B cell (primary cell): Measurements from ENCODE around the gene IGSF8. TPM values are rescaled to one million over a fixed set of nuclear protein-coding genes. Genes with fewer than 3 reads are reported as not detected.

ENCODE experiments used
- ATAC-seq: fragments of 200-7000 bp; cut with Tn5 transposase; one replicate; pipeline ENCODE4 v1.10.0; 2021; ENCODE audit warnings: low read depth, mild to moderate bottlenecking, moderate number of reproducible peaks, moderate library complexity
- CTCF ChIA-PET: fragments of 350-600 bp; sonication (Branson Sonifier 250); formaldehyde crosslinking; loops from one replicate; lab custom pipeline; 2021; ENCODE audit warnings: antibody characterized with exemption, inconsistent platforms; lab: Charles Lee
- POLR2A ChIA-PET: fragments of 350-600 bp; sonication (Branson Sonifier 250); formaldehyde crosslinking; loops from one replicate; lab custom pipeline; 2021; ENCODE audit warnings: antibody characterized with exemption; lab: Charles Lee
- DNase-seq: peaks from one replicate; pipeline ENCODE4 v3.0.0; 2013
- H2AFZ ChIP-seq: 2 replicates; pipeline ENCODE4 v1.6.1; 2012; ENCODE audit warnings: mild to moderate bottlenecking, low read depth, low read length; ENCODE audit not compliant: insufficient read depth, poor library complexity, severe bottlenecking
- H3K27ac ChIP-seq, 2 donors: 1 replicate in 1 of 2; 2 replicates in 1 of 2; pipeline ENCODE4 v1.5.1; 2012 to 2013; ENCODE audit warnings: low read length in 2 of 2, mild to moderate bottlenecking in 2 of 2, moderate library complexity in 1 of 2
- H3K27me3 ChIP-seq, 4 experiments: fragments of 200-600 bp in 1 of 4; sonication (generic) in 1 of 4; replicated peaks in 1 of 4; 1 replicate in 2 of 4; 2 replicates in 2 of 4; pipeline versions ENCODE4 v1.6.1 to v1.7.0; 2013 to 2016; ENCODE audit warnings: low read length in 3 of 4, mild to moderate bottlenecking in 2 of 4, mixed read lengths in 1 of 4, moderate library complexity in 1 of 4; ENCODE audit not compliant: insufficient read depth in 4 of 4, control insufficient read depth in 3 of 4; ENCODE audit errors: control extremely low read depth in 1 of 4
- H3K36me3 ChIP-seq, 2 experiments: replicated peaks in 1 of 2; 1 replicate in 1 of 2; 2 replicates in 1 of 2; pipeline versions ENCODE4 v1.6.1 to v1.7.1; 2013; ENCODE audit warnings: low read length in 1 of 2; ENCODE audit not compliant: insufficient read depth in 2 of 2, control insufficient read depth in 1 of 2; ENCODE audit errors: control extremely low read depth in 1 of 2, extremely low read depth in 1 of 2
- H3K4me1 ChIP-seq, 2 donors: fragments of 200-600 bp in 1 of 2; sonication (generic) in 1 of 2; 1 replicate in 1 of 2; 2 replicates in 1 of 2; pipeline versions ENCODE4 v1.5.1 to v1.6.1; 2013 to 2017; ENCODE audit warnings: low read length in 2 of 2; ENCODE audit not compliant: control insufficient read depth in 2 of 2, insufficient read depth in 2 of 2
- H3K4me2 ChIP-seq: replicated peaks from 2 replicates; pipeline ENCODE3; 2012; ENCODE audit warnings: mild to moderate bottlenecking, low read depth, low read length; ENCODE audit not compliant: poor library complexity, severe bottlenecking
- H3K4me3 ChIP-seq, 5 experiments: fragments of 200-600 bp in 1 of 5; sonication (generic) in 1 of 5; 1 replicate in 3 of 5; 2 replicates in 2 of 5; pipeline versions ENCODE4 v1.5.1 to v1.7.0; 2011 to 2016; ENCODE audit warnings: low read length in 4 of 5, mild to moderate bottlenecking in 4 of 5, low read depth in 2 of 5, control low read depth in 1 of 5, moderate library complexity in 1 of 5; ENCODE audit not compliant: insufficient read depth in 1 of 5; ENCODE audit errors: control extremely low read depth in 1 of 5, extremely low read depth in 1 of 5
- H3K79me2 ChIP-seq: fragments of 200-600 bp; sonication (generic); one replicate; pipeline ENCODE4 v1.6.0; 2016; ENCODE audit warnings: low read length; ENCODE audit not compliant: control insufficient read depth, insufficient read depth
- H3K9ac ChIP-seq: fragments of 200-600 bp; sonication (generic); 2 replicates; pipeline ENCODE4 v1.6.1; 2017; ENCODE audit warnings: mild to moderate bottlenecking, low read length, moderate library complexity
- H3K9me3 ChIP-seq, 3 donors: one replicate each; pipeline versions ENCODE4 v1.6.1 to v1.7.1; 2013; ENCODE audit warnings: low read length in 2 of 3; ENCODE audit not compliant: control insufficient read depth in 2 of 3, insufficient read depth in 1 of 3; ENCODE audit errors: control extremely low read depth in 1 of 3
- H4K20me1 ChIP-seq: 2 replicates; pipeline ENCODE4 v1.6.0; 2012; ENCODE audit warnings: mild to moderate bottlenecking, low read length; ENCODE audit not compliant: insufficient read depth, control insufficient read depth, poor library complexity, severe bottlenecking
- H3K27ac Mint-ChIP-seq: one replicate; pipeline ENCODE4 v1.8.0; 2021; ENCODE audit warnings: mixed read lengths
- H3K27me3 Mint-ChIP-seq: one replicate; pipeline ENCODE4 v1.8.0; 2021; ENCODE audit warnings: mixed read lengths
- H3K4me1 Mint-ChIP-seq: one replicate; pipeline ENCODE4 v1.8.0; 2021; ENCODE audit warnings: mixed read lengths
- H3K4me3 Mint-ChIP-seq: one replicate; pipeline ENCODE4 v1.8.0; 2021; ENCODE audit warnings: mixed read lengths
- H3K9me3 Mint-ChIP-seq: one replicate; pipeline ENCODE4 v1.8.0; 2022; ENCODE audit warnings: mixed read lengths; ENCODE audit not compliant: insufficient read depth
- CTCF ChIP-seq: fragments of 200-600 bp; IDR thresholded peaks from one replicate; pipeline ENCODE4 v1.8.0; 2022; ENCODE audit warnings: antibody characterized with exemption, mild to moderate bottlenecking
- EZH2 ChIP-seq: IDR thresholded peaks from 2 replicates; pipeline ENCODE4 v1.6.1; 2012; ENCODE audit warnings: borderline replicate concordance, low read depth, mild to moderate bottlenecking, moderate library complexity, low read length; ENCODE audit not compliant: insufficient read depth, poor library complexity, severe bottlenecking
- WGBS: methylation state at CpG from one replicate; pipeline ENCODE4 v1.1.5; 2013; ENCODE audit warnings: missing lambda C conversion rate; ENCODE audit not compliant: insufficient coverage; 5-methylcytosine and 5-hydroxymethylcytosine counted together
- intact Hi-C: fragments of 100-400 bp; cut with micrococcal nuclease; formaldehyde crosslinking; loops from one replicate; pipeline ENCODE4 v1.10.0; 2022
- polyA plus RNA-seq: library from polyadenylated mRNA; depleted of rRNA; stranded (reverse); fragments of >200 nt; gene quantifications from 2 replicates; pipeline ENCODE4 v1.2.3, GENCODE V29; 2012
- total RNA-seq, 2 donors: library from RNA; stranded (reverse); fragments of 120-200 nt in 1 of 2; gene quantifications; 1 replicate in 1 of 2; 2 replicates in 1 of 2; pipeline versions ENCODE4 v1.2.3 to v1.2.4, GENCODE V29; 2013 to 2022

Gene IGSF8
- total and polyA plus RNA-seq, 2 donors (not counting 1 experiment from before 2014, with no cell fraction given), result 37.2 to 56.0 TPM

GRCh38 chr1:160104486-160104885 is 6.1 kb upstream of the IGSF8 start:
- Mint-ChIP-seq H3K4me3 (no peak overlapping the region), H3K27ac (no peak overlapping the region), H3K4me1 (peaks cover 21% of the 10 kb centered on the region), H3K9me3 (no peaks in the 10 kb centered on the region), H3K27me3 (peaks cover 5% of the 10 kb centered on the region)
- no peaks in the 10 kb centered on the region for H4K20me1 ChIP-seq
- H3K79me2 ChIP-seq, result no peaks in the 10 kb centered on the region
- peaks cover 11 to 16% of the 10 kb centered on the region in 2 donors for H3K4me1 ChIP-seq
- WGBS, result 81% methylated on average over 3 of the region's 3 CpGs
- ChIA-PET POLR2A (no interaction called here), CTCF (interaction anchor here (1.2 to 7.2 kb wide), 7 partner anchors 18 to 272 kb away, joined by 3 to 131 read pairs (median 5); no protein-coding TSS in a partner anchor)
- no peak for TF ChIP-seq CTCF
- TF ChIP-seq EZH2, result no peak
- H2AFZ ChIP-seq, result no peak overlapping the region
- no peak overlapping the region for H3K4me2 ChIP-seq
- peaks cover 0 to 3% (median 0%) of the 10 kb centered on the region in 4 experiments for H3K27me3 ChIP-seq
- DNase-seq (no peak), ATAC-seq (no peak)
- H3K9me3 ChIP-seq, result no peaks in the 10 kb centered on the region
- intact Hi-C loops, result no loop called here
- no peak overlapping the region for H3K27ac ChIP-seq
- H3K9ac ChIP-seq, result no peak overlapping the region
- H3K4me3 ChIP-seq, result no peak overlapping the region
- H3K36me3 ChIP-seq, result no peaks in the 10 kb centered on the region

GRCh38 chr1:160103658-160104408 is 5.4 kb upstream of the IGSF8 start:
- H3K27ac Mint-ChIP-seq, result no peak overlapping the region
- POLR2A ChIA-PET, result no interaction called here
- peaks cover 16 to 22% of the 10 kb centered on the region in 2 donors for H3K4me1 ChIP-seq
- H4K20me1 ChIP-seq, result no peaks in the 10 kb centered on the region
- ATAC-seq, result no peak
- no peaks in the 10 kb centered on the region for H3K36me3 ChIP-seq
- H3K9ac ChIP-seq, result no peak overlapping the region
- no peak overlapping the region for H3K27ac ChIP-seq
- intact Hi-C loops, result no loop called here
- H3K4me2 ChIP-seq, result no peak overlapping the region
- H3K9me3 Mint-ChIP-seq, result no peaks in the 10 kb centered on the region
- H3K4me3 ChIP-seq, result no peak overlapping the region
- no peaks in the 10 kb centered on the region for H3K79me2 ChIP-seq
- TF ChIP-seq EZH2 (no peak), CTCF (no peak)
- no peak overlapping the region for H2AFZ ChIP-seq
- H3K27me3 ChIP-seq, result peaks cover 0 to 3% (median 0%) of the 10 kb centered on the region in 4 experiments
- H3K4me3 Mint-ChIP-seq, result no peak overlapping the region
- H3K27me3 Mint-ChIP-seq, result peaks cover 2% of the 10 kb centered on the region
- CTCF ChIA-PET, result interaction anchor here (0.8 to 7.2 kb wide), 7 partner anchors 18 to 273 kb away, joined by 3 to 131 read pairs (median 5); no protein-coding TSS in a partner anchor
- H3K4me1 Mint-ChIP-seq, result peaks cover 24% of the 10 kb centered on the region
- WGBS, result 25% methylated on average over 1 of the region's 6 CpGs
- DNase-seq, result no peak
- H3K9me3 ChIP-seq, result no peaks in the 10 kb centered on the region
